GM19238 (cell line): ENCODE measurements around the gene VANGL1.

Experiments
- DNase-seq: peaks from one replicate; pipeline ENCODE4 v3.0.0; 2011; ENCODE audit warnings: low spot score; ENCODE audit not compliant: insufficient read length

Gene VANGL1

DNA sequence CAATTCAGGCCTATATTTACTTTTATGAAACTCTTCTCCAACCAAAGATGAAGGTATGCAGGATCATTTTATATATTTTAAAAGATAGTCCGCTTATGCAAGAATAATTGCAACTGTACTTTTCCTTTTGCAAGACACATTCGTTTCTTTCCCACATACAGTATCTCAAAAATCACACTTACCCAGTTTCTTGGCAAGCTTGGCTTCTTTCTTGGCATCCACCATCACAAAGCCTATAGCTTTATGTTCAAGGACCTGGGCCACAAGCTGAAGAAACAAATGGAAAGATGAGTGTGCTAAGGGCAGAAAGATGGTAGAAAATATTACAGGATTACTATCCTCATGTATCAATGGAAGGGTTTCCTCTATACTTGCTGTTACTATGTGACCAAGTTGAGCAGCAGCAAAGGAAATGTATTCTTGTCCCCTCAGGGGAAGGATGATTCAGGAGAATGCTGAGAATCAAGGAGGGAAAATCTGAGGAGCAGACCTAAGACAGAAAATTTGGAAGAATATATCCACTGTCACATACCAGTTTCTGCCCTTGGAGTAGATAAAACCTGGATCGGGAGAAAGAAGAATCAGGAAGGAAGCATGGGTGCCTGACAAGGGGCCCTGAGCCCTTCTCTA is 103.0 kb downstream of the VANGL1 start:
- DNase-seq, result no peak

GRCh38 chr1:115746021-115746690 is 104.4 kb downstream of the VANGL1 start:
- no peak for DNase-seq
